Islet of Langerhans (tissue), 1 donor: ENCODE results near the gene TRAPPC2.
"Not testable (repeated sequence)": the region's sequence is repeated elsewhere in the genome, so short reads cannot be mapped to it uniquely, and the experiment has no call there.

Source experiments
- FAIRE-seq: peaks from one replicate; lab custom pipeline; 2011; peaks lifted over from hg19 to GRCh38; lab: Jason Lieb, UNC

TRAPPC2 gene

GRCh38 chrX:13747836-13748235 is 13.4 kb upstream of the TRAPPC2 start:
- peak; percentile 55 for FAIRE-seq

DNA sequence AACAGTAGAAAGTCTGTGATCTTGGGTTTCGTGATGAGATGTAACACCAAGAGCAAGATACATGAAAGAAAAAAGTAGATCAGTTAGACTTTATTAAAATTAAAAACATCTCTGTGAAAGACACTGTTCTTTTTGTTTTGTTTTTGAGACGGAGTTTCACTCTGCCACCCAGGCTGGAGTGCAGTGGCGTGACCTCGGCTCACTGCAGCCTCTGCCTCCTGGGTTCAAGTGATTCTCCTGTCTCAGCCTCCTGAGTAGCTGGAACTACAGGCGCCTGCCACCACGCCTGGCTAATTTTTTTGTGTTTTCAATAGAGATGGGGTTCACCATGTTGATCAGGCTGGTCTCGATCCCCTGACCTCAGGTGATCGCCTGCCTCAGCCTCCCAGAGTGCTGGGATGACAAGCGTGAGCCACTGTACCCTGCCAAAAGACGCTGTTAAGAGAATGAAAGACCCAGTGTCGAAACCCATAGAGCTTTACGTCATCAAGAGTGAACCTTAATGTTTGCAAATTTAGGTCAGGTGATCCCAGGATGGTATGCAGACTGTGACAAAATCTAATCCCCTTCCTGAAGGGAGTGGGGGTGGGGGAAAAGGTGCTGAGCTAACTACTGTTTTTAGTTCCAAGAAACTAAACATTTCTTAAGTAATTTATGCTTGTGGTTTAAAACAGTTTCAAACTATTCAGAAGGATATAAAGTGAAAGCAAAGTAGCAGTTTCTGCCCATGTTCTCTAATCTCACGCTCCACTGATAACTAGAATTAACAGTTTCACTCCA is 8.2 kb upstream of the TRAPPC2 start:
- no peak for FAIRE-seq

GRCh38 chrX:13741695-13742094 is 7.3 kb upstream of the TRAPPC2 start:
- FAIRE-seq, result no peak

GRCh38 chrX:13733506-13733905 is 914 bp downstream of the TRAPPC2 start:
- FAIRE-seq, result no peak

- no peak for FAIRE-seq
Observed at GRCh38 chrX:13732246-13733067, 2.0 kb downstream of the TRAPPC2 start.

DNA sequence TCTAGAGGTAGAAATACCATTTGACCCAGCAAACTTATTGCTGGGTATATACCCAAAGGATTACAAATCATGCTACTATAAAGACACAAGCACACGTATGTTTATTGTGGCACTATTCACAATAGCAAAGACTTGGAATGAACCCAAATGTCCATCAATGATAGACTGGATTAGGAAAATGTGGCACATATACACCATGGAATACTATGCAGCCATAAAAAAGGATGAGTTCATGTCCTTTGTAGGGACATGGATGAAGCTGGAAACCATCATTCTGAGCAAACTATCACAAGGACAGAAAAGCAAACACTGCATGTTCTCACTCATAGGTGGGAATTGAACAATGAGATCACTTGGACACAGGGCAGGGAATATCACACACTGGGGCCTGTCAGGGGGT is 3.9 kb downstream of the TRAPPC2 start:
- not testable (repeated sequence) for FAIRE-seq

- not testable (repeated sequence) for FAIRE-seq
Observed at GRCh38 chrX:13726583-13726982, 7.8 kb downstream of the TRAPPC2 start.

GRCh38 chrX:13724878-13725277 is 9.5 kb downstream of the TRAPPC2 start:
- FAIRE-seq, result not testable (repeated sequence)

- no peak for FAIRE-seq
Observed at GRCh38 chrX:13721819-13722519, 12.5 kb downstream of the TRAPPC2 start.

- no peak for FAIRE-seq
Observed at GRCh38 chrX:13721371-13721770, 13.0 kb downstream of the TRAPPC2 start.

DNA sequence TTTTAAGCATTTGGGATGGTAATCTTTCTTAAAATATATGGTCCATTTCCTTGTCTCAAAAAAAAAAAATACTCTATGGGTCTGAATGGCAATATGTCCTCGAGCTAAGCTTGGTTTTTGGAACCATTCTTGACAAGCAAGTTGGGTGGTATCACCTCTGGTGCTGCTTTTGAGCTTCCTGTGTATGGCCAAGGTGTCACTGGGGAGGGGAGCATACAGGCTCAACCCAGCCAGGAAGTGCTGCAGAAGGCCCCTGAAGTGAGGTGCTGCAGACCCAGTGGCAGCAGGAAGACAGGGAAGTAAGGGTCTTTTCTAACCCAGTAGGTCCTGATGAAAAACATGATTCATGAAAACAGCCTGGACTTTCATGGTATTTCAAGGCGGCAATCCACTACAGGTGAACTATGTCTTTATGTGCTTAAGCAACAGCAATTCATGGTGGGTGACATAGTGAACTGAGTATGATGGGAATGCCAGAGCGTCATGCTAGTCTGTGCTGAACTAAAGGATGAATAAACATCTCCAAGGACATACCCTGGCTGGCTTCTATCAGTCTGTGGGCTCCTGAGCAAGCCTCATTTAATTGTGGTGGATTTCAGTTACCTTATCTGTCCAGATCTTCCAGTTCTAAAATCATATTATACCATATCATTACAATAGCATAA is 15.1 kb downstream of the TRAPPC2 start:
- FAIRE-seq, result no peak

DNA sequence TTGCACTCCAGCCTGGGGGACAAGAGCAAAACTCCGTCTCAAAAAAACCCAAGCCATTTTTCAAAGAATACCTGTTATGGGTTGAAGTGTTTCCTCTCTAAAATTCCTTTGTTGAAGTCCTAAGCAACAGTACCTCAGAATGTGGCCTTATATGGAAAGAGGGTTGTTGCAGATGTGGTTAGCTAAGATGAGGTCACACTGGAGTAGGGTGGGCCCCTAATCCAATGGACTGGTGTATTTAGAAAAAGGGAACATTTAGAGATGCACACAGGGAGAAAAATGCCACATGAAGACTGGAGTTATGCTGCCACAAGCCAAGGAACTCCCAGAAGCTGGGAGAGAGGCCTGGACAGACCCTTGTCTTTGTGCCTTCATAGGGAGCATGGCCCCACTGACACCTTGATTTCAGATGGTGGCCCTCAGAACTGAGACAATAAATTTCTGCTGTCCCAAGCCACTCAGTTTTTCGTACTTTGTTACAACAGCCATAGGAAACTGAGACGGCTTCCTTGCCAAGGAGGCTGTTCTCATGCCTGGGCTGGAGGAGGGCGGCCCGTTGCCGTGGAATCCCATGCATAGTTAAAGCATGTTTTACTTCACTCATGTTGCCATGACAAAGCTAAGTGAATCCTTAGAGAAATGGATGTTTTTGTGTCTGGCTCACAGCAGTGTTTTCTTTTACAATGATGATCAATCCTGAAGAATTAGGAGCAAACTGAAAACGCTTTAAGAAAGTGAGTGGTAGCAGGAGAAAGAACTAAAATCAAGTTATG is 16.5 kb downstream of the TRAPPC2 start:
- no peak for FAIRE-seq

- no peak for FAIRE-seq
Observed at GRCh38 chrX:13716905-13717304, 17.5 kb downstream of the TRAPPC2 start.

- FAIRE-seq, result peak; percentile 68
Observed at GRCh38 chrX:13716455-13716854, 18.0 kb downstream of the TRAPPC2 start.

DNA sequence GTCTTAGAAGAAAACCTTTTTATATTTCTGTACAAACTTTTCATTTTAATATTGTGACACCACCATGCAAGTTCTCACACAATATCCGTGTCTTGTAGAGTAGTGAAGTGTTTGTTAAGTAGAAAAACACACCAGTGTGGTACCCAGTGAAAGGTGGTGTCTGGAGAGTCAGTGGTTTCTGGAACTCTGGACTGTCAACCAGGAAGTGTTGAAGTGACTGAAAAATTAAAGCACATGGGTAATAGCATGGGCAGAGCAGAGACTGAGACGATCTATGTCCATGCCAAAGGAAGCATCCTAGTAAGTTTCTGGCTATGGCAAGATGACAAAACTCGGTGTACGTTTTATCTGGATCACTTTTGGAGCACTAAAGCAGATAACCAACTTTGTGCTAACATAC is 23.3 kb downstream of the TRAPPC2 start:
- FAIRE-seq, result no peak

- no peak for FAIRE-seq
Observed at GRCh38 chrX:13703589-13703988, 30.8 kb downstream of the TRAPPC2 start.

DNA sequence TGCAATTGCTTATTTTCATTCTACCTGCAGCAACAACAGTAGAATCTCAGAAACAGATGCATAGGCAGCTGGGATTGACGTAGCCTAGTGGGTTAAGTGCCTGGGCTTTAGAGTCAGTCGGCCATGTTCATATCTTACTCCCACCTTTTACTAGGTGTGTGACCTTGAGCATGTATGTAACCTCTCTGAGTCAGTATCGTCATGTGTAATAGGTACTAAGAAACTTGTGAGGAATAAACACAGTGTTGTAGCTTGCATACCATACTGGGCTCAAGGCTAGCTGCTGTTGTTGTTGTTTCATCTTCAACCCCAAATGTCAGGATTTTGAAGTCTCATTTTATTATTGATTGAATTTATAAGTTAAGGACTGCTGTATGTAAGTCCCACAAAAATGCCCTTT is 31.3 kb downstream of the TRAPPC2 start:
- no peak for FAIRE-seq

GRCh38 chrX:13702111-13702789 is 32.2 kb downstream of the TRAPPC2 start:
- no peak for FAIRE-seq

DNA sequence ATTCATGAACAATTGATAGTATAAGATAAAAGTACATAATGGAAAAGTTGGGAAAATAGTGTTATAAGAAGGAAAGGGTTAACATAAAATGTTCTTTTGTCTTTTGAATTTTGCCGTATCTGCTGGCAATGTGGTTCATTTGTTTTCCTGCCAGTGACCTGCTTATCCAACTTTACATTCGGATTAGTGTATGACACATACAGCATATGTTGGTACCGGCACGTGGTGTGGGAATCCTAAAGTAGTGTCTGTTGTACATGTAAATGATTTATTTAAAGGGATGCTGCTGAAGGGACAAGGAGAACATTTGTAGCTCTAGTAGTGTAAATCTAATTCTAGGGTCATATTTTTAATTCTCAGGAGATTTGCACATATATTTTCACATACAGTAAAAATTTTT is 34.0 kb downstream of the TRAPPC2 start:
- FAIRE-seq, result no peak

DNA sequence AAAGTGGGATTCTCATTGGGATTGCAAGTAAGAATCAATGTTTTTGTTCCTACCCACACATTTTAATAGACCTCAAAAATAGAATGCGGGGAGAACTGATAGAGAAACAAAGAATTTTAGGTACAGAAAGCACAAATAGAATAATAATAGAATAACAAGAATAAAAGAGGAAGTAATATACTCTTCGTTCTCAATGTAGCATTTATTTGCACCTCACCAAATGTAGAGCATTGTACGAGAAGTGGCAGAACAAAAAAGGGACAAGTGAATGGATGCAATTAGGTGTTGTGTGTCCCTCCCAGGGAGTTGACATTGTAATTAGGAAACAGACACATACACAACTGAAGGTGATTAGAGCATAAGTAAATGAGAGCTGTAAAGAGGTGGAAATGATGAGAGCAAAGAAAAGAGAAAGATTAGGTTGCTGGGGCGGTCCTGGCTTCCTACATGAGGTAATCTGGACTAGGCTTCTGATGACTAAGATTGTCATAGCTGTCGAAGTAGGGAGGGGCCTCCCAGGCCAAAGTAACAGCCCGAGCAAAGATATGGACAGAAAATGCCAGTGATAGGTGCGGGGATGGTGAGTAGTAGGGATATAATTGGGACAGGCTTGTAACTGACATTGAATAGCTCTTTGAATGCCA is 35.1 kb downstream of the TRAPPC2 start:
- peak; percentile 56 for FAIRE-seq
